H1 (cell line): ENCODE measurements around the gene CTNNA3. TPM values are rescaled to one million over a fixed set of nuclear protein-coding genes. Genes with fewer than 3 reads are reported as not detected.

Source experiments
- CHD7 ChIP-seq: fragments of 300-600 bp; sonication (generic); IDR thresholded peaks from 2 replicates; pipeline ENCODE4 v1.7.1; 2012; ENCODE audit warnings: low read length, moderate library complexity, mild to moderate bottlenecking, inconsistent platforms; ENCODE audit not compliant: insufficient replicate concordance
- EGR1 ChIP-seq: IDR thresholded peaks from 2 replicates; pipeline ENCODE4 v1.6.1; 2011; ENCODE audit warnings: low read depth, low read length, borderline replicate concordance
- HDAC2 ChIP-seq, 2 experiments: fragments of 300-600 bp in 1 of 2; sonication (generic) in 1 of 2; IDR thresholded peaks; 2 replicates each; pipeline ENCODE4 v1.6.1; 2011 to 2012; ENCODE audit warnings: low read depth in 2 of 2, low read length in 2 of 2, mild to moderate bottlenecking in 2 of 2, moderate library complexity in 2 of 2, borderline replicate concordance in 1 of 2, inconsistent platforms in 1 of 2
- NANOG ChIP-seq: IDR thresholded peaks from 2 replicates; pipeline ENCODE4 v1.6.1; 2011; ENCODE audit warnings: low read length, low read depth, mild to moderate bottlenecking, inconsistent platforms; ENCODE audit not compliant: insufficient read depth, poor library complexity, severe bottlenecking
- POU5F1 ChIP-seq: IDR thresholded peaks from 2 replicates; pipeline ENCODE4 v1.6.1; 2011; ENCODE audit warnings: low read depth, mild to moderate bottlenecking, low read length, moderate library complexity
- RAD21 ChIP-seq, 2 experiments: IDR thresholded peaks in 1 of 2; conservative IDR thresholded peaks in 1 of 2; 2 replicates each; pipeline ENCODE4 v1.6.1; 2011; ENCODE audit warnings: low read depth in 2 of 2, low read length in 2 of 2, improper control_type of control experiment in 1 of 2, inconsistent platforms in 1 of 2, mild to moderate bottlenecking in 1 of 2, moderate library complexity in 1 of 2
- RFX5 ChIP-seq: IDR thresholded peaks from 2 replicates; pipeline ENCODE4 v1.6.1; 2011; ENCODE audit warnings: low read depth, low read length, improper control_type of control experiment, borderline replicate concordance
- RXRA ChIP-seq: IDR thresholded peaks from 2 replicates; pipeline ENCODE4 v1.6.1; 2011; ENCODE audit warnings: low read depth, mild to moderate bottlenecking, low read length, moderate library complexity; ENCODE audit not compliant: insufficient read depth
- SAP30 ChIP-seq: fragments of 300-600 bp; sonication (generic); IDR thresholded peaks from 2 replicates; pipeline ENCODE4 v1.7.1; 2012; ENCODE audit warnings: low read length, moderate library complexity, mild to moderate bottlenecking, inconsistent platforms; ENCODE audit not compliant: insufficient read depth, insufficient replicate concordance
- SP2 ChIP-seq: IDR thresholded peaks from 2 replicates; pipeline ENCODE4 v1.6.1; 2012; ENCODE audit warnings: mild to moderate bottlenecking, low read length, inconsistent platforms
- SUZ12 ChIP-seq: fragments of 200-600 bp; sonication (generic); IDR thresholded peaks from 2 replicates; pipeline ENCODE4 v1.6.1; 2012; ENCODE audit warnings: mild to moderate bottlenecking, inconsistent platforms, low read length, moderate library complexity, mixed read lengths
- polyA plus RNA-seq, 7 experiments: library from polyadenylated mRNA; depleted of rRNA in 3 of 7; stranded (reverse) in 5 of 7; unstranded in 2 of 7; fragments of >200 nt in 5 of 7; fragments of 200-250 nt in 2 of 7; gene quantifications; 1 replicate in 5 of 7; 2 replicates in 1 of 7; 4 replicates in 1 of 7; pipeline versions ENCODE4 v1.2.1 to v1.2.3, GENCODE V29; 2011 to 2013; ENCODE audit warnings: missing spikeins in 2 of 7, mixed read lengths in 2 of 7
- total RNA-seq: library from RNA; stranded (reverse); fragmentation: NEBNext Ultra II Directional; extraction: Animal tissue kit (Norgen Biotek cat#: 25700); gene quantifications from 2 replicates; pipeline ENCODE4 v1.2.1, GENCODE V29; 2021

Gene CTNNA3
- total and polyA plus RNA-seq, 2 of the 8 experiments (the other 6 are each of a cell fraction or from before 2014, with no cell fraction given): 1.3 to 1.5 TPM

- TF ChIP-seq CHD7: peak; percentile 73
- no peak for TF ChIP-seq SP2
- TF ChIP-seq SUZ12: no peak
- TF ChIP-seq HDAC2 (IDR thresholded peaks at IDR 0.05; ENCODE audit: borderline replicate concordance in 1 of 2, low read depth in 2 of 2, low read length in 2 of 2): no peak
- peak; percentile 4 to 39; a peak in 3 of 4 replicates for TF ChIP-seq RAD21 (IDR thresholded peaks at IDR 0.05 in 1 of 2, conservative IDR thresholded peaks at IDR 0.05 in 1 of 2; ENCODE audit: low read depth in 2 of 2, low read length in 2 of 2)
- TF ChIP-seq RXRA: no peak
- TF ChIP-seq SAP30: no peak
- TF ChIP-seq NANOG: peak; percentile 14
- TF ChIP-seq POU5F1: peak; percentile 57; the same call in 1 of the 2 replicates
- TF ChIP-seq EGR1: no peak
- TF ChIP-seq RFX5: no peak
Measured at GRCh38 chr10:67401711-67402110, 294.3 kb downstream of the CTNNA3 start (continued).
